PC-9 (cell line): ENCODE results near the gene PSRC1. TPM values are rescaled to one million over a fixed set of nuclear protein-coding genes. Genes with fewer than 3 reads are reported as not detected.

Source experiments
- BruUV-seq: library from RNA; stranded (reverse); fragments of 400-500 nt; replicated peaks from 2 replicates; lab custom pipeline; 2021; lab: Mats Ljungman, UMichigan
- CTCF ChIA-PET: fragments of 300-600 bp; sonication (Branson Sonifier 250); formaldehyde crosslinking; loops from one replicate; lab custom pipeline; 2022; ENCODE audit warnings: antibody characterized with exemption; lab: Charles Lee
- POLR2A ChIA-PET: fragments of 300-600 bp; sonication (Branson Sonifier 250); formaldehyde crosslinking; loops from one replicate; lab custom pipeline; 2022; ENCODE audit warnings: antibody characterized with exemption; ENCODE audit not compliant: unreplicated experiment; lab: Charles Lee
- DNase-seq, 2 experiments: peaks; one replicate each; pipeline versions ENCODE4 v3.0.0 to v3.0.0-alpha.2; 2015 to 2022; ENCODE audit warnings: mixed read lengths in 1 of 2
- H2AFZ ChIP-seq: fragments of 200-600 bp; sonication (generic); 2 replicates; pipeline ENCODE4 v1.8.1; 2017; ENCODE audit warnings: antibody characterized with exemption
- H3F3A ChIP-seq: fragments of 200-600 bp; sonication (generic); 2 replicates; pipeline ENCODE4 v1.8.1; 2017; ENCODE audit warnings: antibody characterized with exemption, mild to moderate bottlenecking, low read depth; ENCODE audit not compliant: insufficient read depth
- H3K27ac ChIP-seq: fragments of 200-600 bp; sonication (generic); 2 replicates; pipeline ENCODE4 v1.6.1; 2016; ENCODE audit warnings: mixed run types
- H3K27me3 ChIP-seq: fragments of 200-600 bp; sonication (generic); 2 replicates; pipeline ENCODE4 v1.6.1; 2016; ENCODE audit warnings: low read depth, mixed run types; ENCODE audit not compliant: insufficient read depth
- H3K36me3 ChIP-seq: fragments of 200-600 bp; sonication (generic); 2 replicates; pipeline ENCODE4 v1.6.1; 2016; ENCODE audit warnings: low read depth, mixed run types
- H3K4me1 ChIP-seq: fragments of 200-600 bp; sonication (generic); replicated peaks from 2 replicates; pipeline ENCODE4 v1.6.1; 2016; ENCODE audit warnings: mixed run types; ENCODE audit not compliant: insufficient read depth
- H3K4me2 ChIP-seq: fragments of 200-600 bp; sonication (generic); 2 replicates; pipeline ENCODE4 v1.6.1; 2017; ENCODE audit warnings: mixed run types
- H3K4me3 ChIP-seq: fragments of 200-600 bp; sonication (generic); 2 replicates; pipeline ENCODE4 v1.6.1; 2016; ENCODE audit warnings: mixed run types
- H3K79me2 ChIP-seq: fragments of 200-600 bp; sonication (generic); 2 replicates; pipeline ENCODE4 v1.6.1; 2017; ENCODE audit warnings: low read depth, mixed run types
- H3K9me2 ChIP-seq: fragments of 200-600 bp; sonication (generic); 2 replicates; pipeline ENCODE4 v1.8.1; 2017; ENCODE audit warnings: mild to moderate bottlenecking; ENCODE audit not compliant: insufficient read depth
- H3K9me3 ChIP-seq: fragments of 200-600 bp; sonication (generic); 2 replicates; pipeline ENCODE4 v1.8.1; 2016; ENCODE audit warnings: low read depth; ENCODE audit not compliant: insufficient read depth
- H4K20me1 ChIP-seq: fragments of 200-600 bp; sonication (generic); 2 replicates; pipeline ENCODE4 v1.8.1; 2017; ENCODE audit not compliant: insufficient read depth
- EZH2 ChIP-seq: fragments of 200-600 bp; sonication (generic); IDR thresholded peaks from 2 replicates; pipeline ENCODE4 v1.8.0; 2017; ENCODE audit warnings: antibody characterized with exemption, low read depth
- intact Hi-C: fragments of 100-400 bp; cut with micrococcal nuclease; formaldehyde crosslinking; loops from one replicate; pipeline ENCODE4 v1.10.0; 2022; ENCODE audit not compliant: unreplicated experiment
- total RNA-seq: library from RNA; stranded (reverse); gene quantifications from 2 replicates; pipeline ENCODE4 v1.2.3, GENCODE V29; 2021
- TF ChIP-seq, protein P1 (sequence below): fragments of 200-600 bp; sonication (generic); conservative IDR thresholded peaks from 2 replicates; pipeline ENCODE4 v1.6.1; 2017; ENCODE audit warnings: mixed run types, antibody characterized with exemption, mild to moderate bottlenecking, moderate library complexity

Gene PSRC1
- total RNA-seq, 1 experiment from 2014 or later = 26.4 TPM

DNA sequence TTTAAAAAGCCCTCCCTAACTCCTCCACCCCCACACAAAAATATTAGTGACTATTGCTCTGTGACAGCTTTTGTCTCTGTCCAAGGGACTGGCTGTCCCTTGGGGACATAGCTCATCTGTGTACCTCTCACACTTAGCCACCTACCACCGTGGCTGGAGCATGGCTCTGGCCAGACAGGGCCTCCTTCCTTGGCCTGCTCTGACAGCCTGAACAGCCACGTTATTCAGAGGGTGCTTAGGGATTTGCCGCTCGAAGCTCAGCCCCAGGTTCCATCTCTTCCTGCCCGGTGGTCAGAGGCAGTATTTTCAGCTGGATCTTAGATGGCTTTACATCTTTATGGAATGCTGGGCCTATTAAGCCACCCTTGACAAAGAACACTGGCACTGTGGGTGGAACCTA, 39.7 kb downstream of the PSRC1 start:
- H4K20me1 ChIP-seq = no peaks in the 10 kb centered on the region
- H3K27me3 ChIP-seq = no peaks in the 10 kb centered on the region
- no peak overlapping the region for H3K4me2 ChIP-seq
- no peaks in the 10 kb centered on the region for H3K9me2 ChIP-seq
- TF ChIP-seq EZH2 = no peak
- TF ChIP-seq, protein P1, sequence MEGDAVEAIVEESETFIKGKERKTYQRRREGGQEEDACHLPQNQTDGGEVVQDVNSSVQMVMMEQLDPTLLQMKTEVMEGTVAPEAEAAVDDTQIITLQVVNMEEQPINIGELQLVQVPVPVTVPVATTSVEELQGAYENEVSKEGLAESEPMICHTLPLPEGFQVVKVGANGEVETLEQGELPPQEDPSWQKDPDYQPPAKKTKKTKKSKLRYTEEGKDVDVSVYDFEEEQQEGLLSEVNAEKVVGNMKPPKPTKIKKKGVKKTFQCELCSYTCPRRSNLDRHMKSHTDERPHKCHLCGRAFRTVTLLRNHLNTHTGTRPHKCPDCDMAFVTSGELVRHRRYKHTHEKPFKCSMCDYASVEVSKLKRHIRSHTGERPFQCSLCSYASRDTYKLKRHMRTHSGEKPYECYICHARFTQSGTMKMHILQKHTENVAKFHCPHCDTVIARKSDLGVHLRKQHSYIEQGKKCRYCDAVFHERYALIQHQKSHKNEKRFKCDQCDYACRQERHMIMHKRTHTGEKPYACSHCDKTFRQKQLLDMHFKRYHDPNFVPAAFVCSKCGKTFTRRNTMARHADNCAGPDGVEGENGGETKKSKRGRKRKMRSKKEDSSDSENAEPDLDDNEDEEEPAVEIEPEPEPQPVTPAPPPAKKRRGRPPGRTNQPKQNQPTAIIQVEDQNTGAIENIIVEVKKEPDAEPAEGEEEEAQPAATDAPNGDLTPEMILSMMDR = no peak
- ChIA-PET CTCF (no interaction called here), POLR2A (no interaction called here)
- H3K4me3 ChIP-seq = no peak overlapping the region
- H3K4me1 ChIP-seq = peaks cover 36% of the 10 kb centered on the region
- intact Hi-C loops = no loop called here
- no peak for DNase-seq
- no peaks in the 10 kb centered on the region for H3K79me2 ChIP-seq
- no peak overlapping the region for H3K27ac ChIP-seq
- peaks cover 11% of the 10 kb centered on the region for H3K36me3 ChIP-seq
- H3F3A ChIP-seq = peaks cover 31% of the 10 kb centered on the region
- H3K9me3 ChIP-seq = no peaks in the 10 kb centered on the region
- H2AFZ ChIP-seq = no peak overlapping the region
- no TSS peak for BruUV-seq

DNA sequence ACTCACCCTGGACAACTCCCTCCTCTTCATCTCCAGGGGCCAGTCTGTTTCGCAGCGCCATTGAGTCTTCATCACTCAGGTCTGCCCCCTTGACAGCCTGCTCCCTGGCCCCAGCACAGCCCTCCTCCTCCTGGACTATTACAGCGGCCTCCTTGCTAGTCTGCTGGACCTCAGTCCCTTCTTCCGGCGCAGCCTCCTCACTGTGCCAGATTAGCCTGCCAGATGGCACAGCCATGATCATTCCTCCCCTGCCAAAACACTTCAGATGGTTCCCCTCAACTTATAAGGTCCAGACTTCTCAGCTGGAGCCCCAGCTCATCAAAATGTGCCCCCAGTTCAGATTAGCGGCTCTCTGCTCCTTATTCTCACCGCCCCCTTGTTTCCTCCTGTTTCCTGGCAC, 40.6 kb downstream of the PSRC1 start:
- no peak for DNase-seq
- Histone ChIP-seq H3K4me3 (no peak overlapping the region), H3F3A (peaks cover 40% of the 10 kb centered on the region), H3K79me2 (no peaks in the 10 kb centered on the region), H3K9me3 (no peaks in the 10 kb centered on the region), H3K27ac (no peak overlapping the region), H2AFZ (no peak overlapping the region), H3K27me3 (no peaks in the 10 kb centered on the region), H3K4me1 (peaks cover 38% of the 10 kb centered on the region), H3K36me3 (peaks cover 20% of the 10 kb centered on the region), H3K4me2 (no peak overlapping the region), H3K9me2 (no peaks in the 10 kb centered on the region), H4K20me1 (no peaks in the 10 kb centered on the region)
- ChIA-PET CTCF (no interaction called here), POLR2A (no interaction called here)
- BruUV-seq = no TSS peak
- TF ChIP-seq, protein P1 = no peak
- no peak for TF ChIP-seq EZH2
- intact Hi-C loops = no loop called here

DNA sequence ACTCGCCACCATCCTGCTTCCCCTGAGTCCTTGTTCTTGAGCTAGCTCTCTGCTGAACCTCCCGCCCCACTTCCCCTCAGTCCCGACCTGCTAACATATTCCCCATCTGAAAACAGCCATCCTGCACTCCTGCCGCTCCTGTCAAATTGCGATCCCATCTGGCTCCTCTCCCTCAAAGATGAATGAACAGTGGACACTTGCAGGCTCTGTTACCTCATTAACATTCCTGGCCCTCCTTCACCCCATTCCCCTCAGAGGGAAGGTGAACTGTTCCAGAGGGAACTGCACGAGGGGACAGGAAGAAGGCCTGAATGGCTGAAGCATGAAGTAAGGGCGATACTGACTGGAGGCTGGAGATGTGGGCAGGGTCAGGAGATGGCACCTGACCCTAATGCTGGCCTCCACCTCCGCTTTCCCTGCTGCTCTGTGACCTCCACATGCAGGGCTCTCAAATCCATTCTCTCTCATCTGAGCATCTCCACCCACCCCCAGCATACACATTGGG, 41.1 kb downstream of the PSRC1 start:
- no peaks in the 10 kb centered on the region for H3K9me3 ChIP-seq
- no peaks in the 10 kb centered on the region; the same call in 1 of the 2 replicates for H4K20me1 ChIP-seq
- H3K4me1 ChIP-seq = peaks cover 38% of the 10 kb centered on the region
- intact Hi-C loops = no loop called here
- no peaks in the 10 kb centered on the region for H3K27me3 ChIP-seq
- H3K4me3 ChIP-seq = no peak overlapping the region
- TF ChIP-seq EZH2 = no peak
- TF ChIP-seq, protein P1 = no peak
- BruUV-seq = TSS peak; percentile 20
- CTCF ChIA-PET = interaction anchor here (0.6 to 1.3 kb wide), 3 partner anchors 41 to 1256 kb away, joined by 3 to 4 read pairs (median 3); no protein-coding TSS in a partner anchor
- peaks cover 45% of the 10 kb centered on the region for H3F3A ChIP-seq
- H3K4me2 ChIP-seq = no peak overlapping the region
- no peak overlapping the region for H3K27ac ChIP-seq
- no peak for DNase-seq
- no peaks in the 10 kb centered on the region for H3K79me2 ChIP-seq
- H3K36me3 ChIP-seq = peaks cover 24% of the 10 kb centered on the region
- POLR2A ChIA-PET = interaction anchor here (0.6 kb wide), 1 partner anchor 158 kb away, joined by 27 read pairs; no protein-coding TSS in a partner anchor
- no peaks in the 10 kb centered on the region for H3K9me2 ChIP-seq
- H2AFZ ChIP-seq = no peak overlapping the region
